ENCODE results near the gene SPATC1L. TPM values are rescaled to one million over a fixed set of nuclear protein-coding genes. Genes with fewer than 3 reads are reported as not detected.

SPATC1L gene
- total RNA-seq, 1 donor from 2014 or later: 1.1 TPM

DNA sequence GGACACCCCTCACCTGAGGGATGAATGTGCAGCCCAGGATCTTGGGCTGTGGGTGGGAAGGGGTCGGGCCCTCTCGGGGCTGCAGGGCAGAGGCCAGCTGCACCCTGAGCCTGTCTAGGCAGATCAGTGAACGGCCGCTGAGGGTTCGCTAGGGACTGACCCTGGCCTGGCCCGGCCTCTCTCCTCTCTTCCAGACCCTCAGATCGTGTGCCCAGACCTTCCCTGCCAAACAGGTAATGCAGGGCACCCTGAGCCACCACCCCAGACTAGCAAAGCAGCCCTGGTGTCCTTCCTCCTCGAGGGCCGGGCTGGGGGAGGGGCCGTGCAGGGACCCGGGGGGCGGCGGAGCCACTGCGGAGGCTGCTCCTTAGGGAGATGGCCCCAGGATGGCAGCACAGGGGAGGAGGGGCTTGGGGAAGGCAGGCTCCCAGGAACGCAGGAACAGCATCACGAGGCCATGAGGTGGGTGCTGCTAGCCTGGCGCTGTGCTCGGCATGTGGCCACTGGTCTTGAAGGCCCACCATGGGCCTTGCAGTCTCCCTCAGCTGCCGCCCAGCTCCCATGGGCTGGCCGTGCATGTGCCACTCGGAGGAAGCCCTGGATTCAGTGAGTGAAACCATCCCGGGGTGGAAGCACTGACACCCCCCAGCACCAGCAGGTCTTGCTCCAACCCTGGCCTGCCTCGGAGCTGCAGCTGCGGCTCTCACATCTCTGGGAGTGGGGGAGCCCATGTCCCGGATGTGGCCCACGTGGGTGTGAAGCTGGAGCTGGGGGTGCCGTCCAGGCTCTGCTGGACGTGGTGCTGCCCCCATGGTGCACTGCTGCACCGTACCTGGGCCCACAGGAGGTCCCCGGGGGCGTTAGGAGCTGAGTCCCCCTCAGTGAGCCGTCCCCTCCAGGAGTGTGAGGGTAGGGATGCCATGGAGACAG is 57.7 kb downstream of the SPATC1L start:
- DNase-seq (ENCODE audit: low read depth) (no peak), FAIRE-seq (no peak)
- Histone ChIP-seq H3K4me3 (ENCODE audit: low read depth, low read length) (no peak overlapping the region), H3K27me3 (ENCODE audit: control insufficient read depth, insufficient read depth, low read length) (no peaks in the 10 kb centered on the region), H3K36me3 (ENCODE audit: control insufficient read depth, insufficient read depth, low read length) (no peaks in the 10 kb centered on the region)
- TF ChIP-seq, protein P1, sequence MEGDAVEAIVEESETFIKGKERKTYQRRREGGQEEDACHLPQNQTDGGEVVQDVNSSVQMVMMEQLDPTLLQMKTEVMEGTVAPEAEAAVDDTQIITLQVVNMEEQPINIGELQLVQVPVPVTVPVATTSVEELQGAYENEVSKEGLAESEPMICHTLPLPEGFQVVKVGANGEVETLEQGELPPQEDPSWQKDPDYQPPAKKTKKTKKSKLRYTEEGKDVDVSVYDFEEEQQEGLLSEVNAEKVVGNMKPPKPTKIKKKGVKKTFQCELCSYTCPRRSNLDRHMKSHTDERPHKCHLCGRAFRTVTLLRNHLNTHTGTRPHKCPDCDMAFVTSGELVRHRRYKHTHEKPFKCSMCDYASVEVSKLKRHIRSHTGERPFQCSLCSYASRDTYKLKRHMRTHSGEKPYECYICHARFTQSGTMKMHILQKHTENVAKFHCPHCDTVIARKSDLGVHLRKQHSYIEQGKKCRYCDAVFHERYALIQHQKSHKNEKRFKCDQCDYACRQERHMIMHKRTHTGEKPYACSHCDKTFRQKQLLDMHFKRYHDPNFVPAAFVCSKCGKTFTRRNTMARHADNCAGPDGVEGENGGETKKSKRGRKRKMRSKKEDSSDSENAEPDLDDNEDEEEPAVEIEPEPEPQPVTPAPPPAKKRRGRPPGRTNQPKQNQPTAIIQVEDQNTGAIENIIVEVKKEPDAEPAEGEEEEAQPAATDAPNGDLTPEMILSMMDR (IDR thresholded peaks at IDR 0.05; ENCODE audit: insufficient read depth, low read length, severe bottlenecking): no peak

DNA sequence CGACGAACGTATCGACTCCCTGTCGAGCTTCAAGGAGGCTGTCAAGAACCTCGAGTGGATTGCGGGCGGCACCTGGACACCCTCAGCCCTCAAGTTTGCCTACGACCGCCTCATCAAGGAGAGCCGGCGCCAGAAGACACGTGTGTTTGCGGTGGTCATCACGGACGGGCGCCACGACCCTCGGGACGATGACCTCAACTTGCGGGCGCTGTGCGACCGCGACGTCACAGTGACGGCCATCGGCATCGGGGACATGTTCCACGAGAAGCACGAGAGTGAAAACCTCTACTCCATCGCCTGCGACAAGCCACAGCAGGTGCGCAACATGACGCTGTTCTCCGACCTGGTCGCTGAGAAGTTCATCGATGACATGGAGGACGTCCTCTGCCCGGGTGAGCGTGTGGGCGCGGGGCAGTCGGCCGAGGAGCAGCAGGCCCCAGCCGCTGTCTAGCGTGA is 58.4 kb downstream of the SPATC1L start:
- DNase-seq (ENCODE audit: low read depth): no peak
- Histone ChIP-seq H3K27me3 (ENCODE audit: control insufficient read depth, insufficient read depth, low read length) (no peaks in the 10 kb centered on the region), H3K4me3 (ENCODE audit: low read depth, low read length) (no peak overlapping the region), H3K36me3 (ENCODE audit: control insufficient read depth, insufficient read depth, low read length) (no peaks in the 10 kb centered on the region)
- TF ChIP-seq, protein P1 (IDR thresholded peaks at IDR 0.05; ENCODE audit: insufficient read depth, low read length, severe bottlenecking): no peak
- no peak for FAIRE-seq

DNA sequence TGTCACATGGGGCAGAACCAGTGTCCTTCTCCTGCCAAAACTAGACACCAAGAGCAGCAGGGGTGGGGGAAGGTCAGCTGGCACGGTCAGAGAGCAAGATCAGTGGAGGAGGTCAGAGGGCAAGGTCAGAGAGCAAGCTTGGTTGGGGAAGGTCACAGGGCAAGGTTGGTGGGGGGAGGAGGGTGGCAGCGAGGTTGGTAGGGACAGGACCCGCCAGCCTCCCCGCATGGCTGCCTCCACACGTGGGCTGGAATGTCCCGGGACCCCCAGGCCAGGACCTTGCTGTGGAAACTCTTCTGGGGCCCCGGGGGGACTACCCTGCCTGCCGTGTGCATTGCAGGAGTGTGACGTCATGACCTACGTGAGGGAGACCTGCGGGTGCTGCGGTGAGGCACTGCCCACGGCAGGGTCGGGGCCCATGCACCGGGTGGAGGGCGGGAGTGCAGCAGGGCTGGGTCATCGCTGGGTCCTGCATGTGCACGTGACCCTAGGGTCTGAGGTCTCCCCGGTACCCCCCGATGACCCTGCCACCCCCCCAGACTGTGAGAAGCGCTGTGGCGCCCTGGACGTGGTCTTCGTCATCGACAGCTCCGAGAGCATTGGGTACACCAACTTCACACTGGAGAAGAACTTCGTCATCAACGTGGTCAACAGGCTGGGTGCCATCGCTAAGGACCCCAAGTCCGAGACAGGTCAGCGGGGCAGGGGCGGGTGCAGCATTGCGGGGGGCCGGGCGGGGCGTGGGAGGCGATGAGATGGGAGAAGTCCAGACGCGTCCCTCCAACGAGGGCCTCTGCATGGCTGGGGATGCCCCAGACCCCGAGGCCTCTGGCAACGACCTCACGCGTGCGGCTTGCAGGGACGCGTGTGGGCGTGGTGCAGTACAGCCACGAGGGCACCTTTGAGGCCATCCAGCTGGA is 59.1 kb downstream of the SPATC1L start:
- no peak for FAIRE-seq

DNA sequence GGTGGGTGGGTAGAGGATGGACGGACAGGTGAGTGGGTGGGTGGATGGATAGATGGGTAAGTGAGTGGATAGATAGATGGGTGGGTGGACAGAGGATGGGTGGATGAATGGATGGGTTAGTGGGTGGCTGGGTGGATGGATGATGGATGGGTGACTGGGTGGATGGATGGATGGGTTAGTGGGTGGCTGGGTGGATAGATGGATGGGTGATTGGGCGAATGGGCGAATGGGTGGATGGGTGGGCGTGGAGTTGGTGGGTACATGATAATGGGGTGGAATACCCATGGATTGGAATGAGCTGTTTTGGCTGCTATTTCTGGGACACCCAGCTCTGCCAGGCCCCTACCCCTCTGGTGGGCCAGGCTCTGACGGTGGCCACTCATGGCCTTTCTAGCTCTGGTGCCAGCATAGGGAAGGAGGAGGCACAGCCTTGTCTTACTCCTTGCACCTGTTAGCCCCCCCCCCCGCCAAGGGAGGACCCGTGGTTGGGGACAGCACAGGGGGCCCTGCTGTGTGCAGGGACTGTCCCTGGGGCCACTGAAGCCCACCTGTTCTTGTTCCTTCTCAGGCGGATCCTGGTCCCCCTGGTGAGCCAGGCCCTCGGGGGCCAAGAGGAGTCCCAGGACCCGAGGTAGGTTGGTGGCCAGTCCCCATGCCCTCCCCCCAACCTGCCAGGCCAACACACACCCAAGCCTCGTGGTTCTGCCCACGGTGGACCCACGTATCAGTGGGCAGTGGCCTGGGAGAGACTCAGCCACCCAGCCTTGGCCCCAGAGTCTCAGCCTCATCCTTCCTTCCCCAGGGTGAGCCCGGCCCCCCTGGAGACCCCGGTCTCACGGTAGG is 60.0 kb downstream of the SPATC1L start:
- Histone ChIP-seq H3K36me3 (ENCODE audit: control insufficient read depth, insufficient read depth, low read length) (no peaks in the 10 kb centered on the region), H3K4me3 (ENCODE audit: low read depth, low read length) (no peak overlapping the region), H3K27me3 (ENCODE audit: control insufficient read depth, insufficient read depth, low read length) (no peaks in the 10 kb centered on the region)
- TF ChIP-seq, protein P1 (IDR thresholded peaks at IDR 0.05; ENCODE audit: insufficient read depth, low read length, severe bottlenecking): no peak
- FAIRE-seq (no peak), DNase-seq (ENCODE audit: low read depth) (no peak)

More for the DNA sequence above, 59.1 kb downstream of the SPATC1L start:
- no peak overlapping the region for H3K4me3 ChIP-seq (ENCODE audit: low read depth, low read length)
- no peaks in the 10 kb centered on the region for H3K36me3 ChIP-seq (ENCODE audit: control insufficient read depth, insufficient read depth, low read length)
- TF ChIP-seq, protein P1 (IDR thresholded peaks at IDR 0.05; ENCODE audit: insufficient read depth, low read length, severe bottlenecking): no peak
- no peaks in the 10 kb centered on the region for H3K27me3 ChIP-seq (ENCODE audit: control insufficient read depth, insufficient read depth, low read length)
- no peak for DNase-seq (ENCODE audit: low read depth)

All from bronchial epithelial cell (primary cell).